HG03469 (cell line): ENCODE measurements around the gene PLIN5.

ENCODE experiments used
- ATAC-seq: cut with Tn5 transposase; IDR thresholded peaks from one replicate; pipeline ENCODE4 v1.9.1; 2021; ENCODE audit warnings: mild to moderate bottlenecking, moderate library complexity, moderate number of reproducible peaks; ENCODE audit not compliant: unreplicated experiment

The PLIN5 gene

GRCh38 chr19:4493104-4493928 lies 41.7 kb downstream of the PLIN5 start:
- ATAC-seq, result no peak

- ATAC-seq, result no peak
Observed at GRCh38 chr19:4492337-4493103, 42.5 kb downstream of the PLIN5 start.

DNA sequence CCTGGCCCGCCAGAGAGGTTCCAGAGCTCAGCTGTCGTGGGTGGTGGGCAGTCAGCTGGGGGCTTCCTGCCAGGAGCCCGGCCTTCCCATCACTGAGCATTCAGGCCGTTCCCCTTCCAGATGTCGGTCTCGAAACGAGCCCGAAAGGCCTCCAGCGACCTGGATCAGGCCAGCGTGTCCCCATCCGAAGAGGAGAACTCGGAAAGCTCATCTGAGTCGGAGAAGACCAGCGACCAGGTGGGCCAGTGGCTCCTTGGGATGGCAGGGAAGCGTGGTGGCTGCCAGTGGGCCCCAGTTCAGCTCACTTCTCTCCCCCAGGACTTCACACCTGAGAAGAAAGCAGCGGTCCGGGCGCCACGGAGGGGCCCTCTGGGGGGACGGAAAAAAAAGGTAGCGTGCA lies 43.6 kb downstream of the PLIN5 start:
- no peak for ATAC-seq

- no peak for ATAC-seq
Observed at GRCh38 chr19:4488496-4488895, 46.5 kb downstream of the PLIN5 start.

DNA sequence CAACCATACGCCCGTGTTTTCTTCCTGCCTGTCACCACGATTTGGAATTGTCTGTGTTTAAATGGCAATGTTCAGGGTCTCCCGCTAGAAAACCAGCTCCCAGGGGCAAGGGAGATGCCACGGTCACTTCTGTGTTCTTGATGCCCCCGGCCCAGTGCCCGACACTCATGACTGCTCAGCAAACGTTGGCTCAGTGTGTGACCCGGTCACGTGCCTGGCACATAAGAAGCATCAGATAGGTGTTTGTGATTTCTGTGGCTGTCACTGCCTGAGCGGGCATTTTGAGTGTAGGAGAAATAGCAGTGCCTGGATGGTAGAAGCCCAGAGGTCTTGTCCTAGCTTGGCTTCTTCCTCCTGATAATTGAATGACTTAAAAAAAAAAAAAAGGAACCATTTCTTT lies 47.5 kb downstream of the PLIN5 start:
- no peak for ATAC-seq

DNA sequence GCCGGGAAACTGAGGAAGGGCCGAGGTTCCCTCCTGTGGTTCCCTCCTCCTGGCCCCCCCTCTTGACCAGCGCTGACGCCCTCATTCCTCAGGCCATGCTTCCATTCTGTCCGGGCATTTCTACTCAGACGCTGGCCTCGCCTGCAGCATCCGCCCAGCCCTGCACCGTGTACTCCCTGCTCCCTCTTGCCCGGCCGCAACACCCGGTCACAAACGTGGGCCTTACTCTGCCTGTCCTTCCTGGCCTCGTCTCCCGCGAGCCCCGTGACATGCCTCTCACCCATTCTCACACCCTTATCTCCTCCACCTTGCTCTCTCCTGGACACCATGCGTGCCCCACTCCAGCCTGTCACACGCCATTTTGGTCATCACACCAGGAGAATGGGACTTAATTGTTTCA lies 51.6 kb downstream of the PLIN5 start:
- no peak for ATAC-seq

DNA sequence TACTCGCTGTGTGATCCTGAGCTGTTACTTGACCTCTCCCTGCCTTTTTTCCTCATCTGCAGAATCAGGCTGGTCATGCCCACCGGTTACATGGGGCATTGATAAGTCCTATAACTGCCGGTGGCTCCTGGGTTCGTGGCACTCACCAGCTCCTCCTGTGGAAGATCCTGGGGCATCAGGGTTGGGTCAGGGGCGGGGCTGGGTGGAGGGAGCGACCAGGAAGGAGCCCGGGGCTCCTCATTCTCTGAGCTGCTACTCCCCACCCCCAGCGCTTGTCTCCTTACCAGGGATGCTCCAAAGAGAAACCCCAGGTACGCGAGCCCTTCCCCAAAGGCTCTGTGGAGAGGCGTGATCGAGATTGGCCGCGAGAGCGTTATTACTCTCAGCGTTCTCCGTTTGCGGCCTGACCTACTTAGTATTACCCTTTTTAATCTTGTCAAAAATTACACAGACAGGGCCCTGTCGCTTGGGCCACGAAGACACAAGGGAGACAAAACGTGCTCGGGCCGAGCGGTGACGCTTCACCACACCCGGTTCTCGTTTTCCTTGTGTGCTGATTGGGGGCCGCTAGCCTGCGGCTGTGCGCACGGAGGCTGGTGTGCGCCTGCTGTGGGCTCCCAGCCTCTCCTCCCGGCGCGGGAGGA lies 52.2 kb downstream of the PLIN5 start:
- no peak for ATAC-seq

DNA sequence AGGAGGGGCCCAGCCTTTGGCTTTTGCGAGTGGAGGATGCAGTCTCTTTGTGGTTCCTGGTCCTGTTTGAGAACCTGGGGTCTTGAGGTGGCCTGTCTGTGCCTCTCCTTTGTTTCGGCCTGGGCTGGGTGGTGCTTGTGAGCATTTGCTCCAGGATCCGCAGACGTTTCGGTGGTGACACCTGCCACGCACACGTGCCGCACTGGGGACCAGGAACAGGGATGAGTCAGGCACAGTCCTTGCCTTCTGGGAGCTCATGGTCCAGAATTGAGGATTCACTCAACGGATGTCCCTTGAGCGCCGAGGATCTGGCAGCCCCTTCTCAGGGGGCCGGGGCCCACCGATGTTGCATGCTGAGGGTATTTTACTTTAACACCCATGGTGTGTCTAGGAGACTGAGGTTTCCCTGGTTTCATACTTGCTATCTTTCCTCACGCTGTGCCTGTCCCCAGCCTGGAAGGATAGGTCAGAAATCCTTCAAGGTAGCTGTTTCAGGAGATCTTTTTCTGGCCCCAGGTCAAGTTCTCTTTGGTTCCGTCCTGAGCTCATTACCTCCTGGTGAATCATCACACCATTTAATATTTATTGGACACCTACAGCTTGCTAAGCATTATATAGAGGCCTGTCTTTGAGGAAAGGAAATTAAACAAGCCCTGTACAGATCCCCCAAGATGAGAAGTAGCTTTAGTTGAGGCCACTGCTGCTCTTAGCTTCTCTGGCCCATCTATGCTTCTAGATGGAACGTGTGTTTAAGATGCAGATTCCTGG lies 57.8 kb downstream of the PLIN5 start:
- ATAC-seq, result no peak

DNA sequence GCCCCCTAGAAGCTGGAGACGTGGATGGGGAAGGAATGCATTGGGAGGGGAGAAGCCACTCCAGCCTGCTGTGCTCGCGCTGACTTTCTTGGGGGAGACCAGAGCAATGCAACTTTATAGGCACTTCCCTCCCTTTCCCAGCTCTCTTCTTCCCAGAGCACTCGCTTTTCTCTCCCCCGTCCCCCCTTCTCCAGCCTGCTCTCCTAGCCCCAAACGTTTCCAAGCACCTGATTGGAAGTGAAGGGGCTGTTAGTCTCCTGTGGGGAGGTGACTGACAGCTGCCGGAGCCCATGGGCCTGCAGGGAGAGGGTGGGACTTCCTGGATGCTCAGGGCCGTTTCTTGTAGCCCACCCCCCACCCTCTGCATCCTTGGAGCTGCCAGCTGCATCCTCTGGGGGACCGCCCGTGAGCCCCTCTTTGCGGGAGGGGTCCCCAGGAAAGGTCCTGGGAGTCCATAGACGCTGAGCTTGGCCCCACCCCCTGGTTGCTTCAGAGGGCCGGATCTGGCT lies 60.5 kb downstream of the PLIN5 start:
- ATAC-seq, result no peak

DNA sequence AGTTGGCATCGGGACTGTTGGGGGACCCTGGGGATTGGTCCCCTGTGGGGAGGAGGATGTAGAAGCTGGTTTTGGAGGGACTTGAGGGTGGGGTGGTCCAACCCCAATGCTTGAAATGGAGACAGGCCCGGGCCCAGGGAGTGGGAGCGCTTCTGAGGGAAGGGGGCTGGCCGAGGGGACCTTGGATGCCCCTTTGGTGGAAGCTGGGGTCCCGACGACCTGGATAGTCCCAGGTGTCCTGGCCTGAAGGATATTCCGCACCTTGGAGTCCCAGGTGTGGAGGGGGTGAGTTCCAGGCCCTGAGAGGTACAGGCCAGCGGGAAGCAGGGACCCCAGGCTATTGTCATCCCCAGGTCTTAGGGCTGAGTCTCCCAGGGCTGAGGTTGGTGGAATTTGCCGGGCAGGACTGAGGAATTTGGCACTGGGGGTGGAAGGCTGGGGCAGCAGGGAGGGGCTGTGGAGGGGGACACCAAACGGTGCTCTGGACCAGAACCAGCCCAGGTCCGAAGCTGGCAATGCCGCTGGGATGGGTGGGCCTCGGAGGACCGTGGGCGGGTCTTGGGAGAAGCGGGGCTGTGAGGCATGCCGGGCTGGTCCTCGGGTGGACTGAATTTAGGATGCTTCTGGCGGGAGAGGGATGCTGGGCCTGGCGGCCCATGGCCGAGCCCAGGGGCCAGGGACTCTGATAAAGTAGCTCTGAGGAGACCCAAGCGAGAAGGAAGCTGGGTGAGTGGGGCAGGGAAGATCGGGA lies 61.1 kb downstream of the PLIN5 start:
- no peak for ATAC-seq

GRCh38 chr19:4473011-4473762 lies 61.8 kb downstream of the PLIN5 start:
- ATAC-seq, result no peak
